ENCODE data around the gene APOA4. TPM values are rescaled to one million over a fixed set of nuclear protein-coding genes. Genes with fewer than 3 reads are reported as not detected.

APOA4 gene
- total and polyA plus RNA-seq, 2 of the 13 experiments (the other 11 are each of a cell fraction or from before 2014, with no cell fraction given), result 3.8 to 7.2 TPM

DNA sequence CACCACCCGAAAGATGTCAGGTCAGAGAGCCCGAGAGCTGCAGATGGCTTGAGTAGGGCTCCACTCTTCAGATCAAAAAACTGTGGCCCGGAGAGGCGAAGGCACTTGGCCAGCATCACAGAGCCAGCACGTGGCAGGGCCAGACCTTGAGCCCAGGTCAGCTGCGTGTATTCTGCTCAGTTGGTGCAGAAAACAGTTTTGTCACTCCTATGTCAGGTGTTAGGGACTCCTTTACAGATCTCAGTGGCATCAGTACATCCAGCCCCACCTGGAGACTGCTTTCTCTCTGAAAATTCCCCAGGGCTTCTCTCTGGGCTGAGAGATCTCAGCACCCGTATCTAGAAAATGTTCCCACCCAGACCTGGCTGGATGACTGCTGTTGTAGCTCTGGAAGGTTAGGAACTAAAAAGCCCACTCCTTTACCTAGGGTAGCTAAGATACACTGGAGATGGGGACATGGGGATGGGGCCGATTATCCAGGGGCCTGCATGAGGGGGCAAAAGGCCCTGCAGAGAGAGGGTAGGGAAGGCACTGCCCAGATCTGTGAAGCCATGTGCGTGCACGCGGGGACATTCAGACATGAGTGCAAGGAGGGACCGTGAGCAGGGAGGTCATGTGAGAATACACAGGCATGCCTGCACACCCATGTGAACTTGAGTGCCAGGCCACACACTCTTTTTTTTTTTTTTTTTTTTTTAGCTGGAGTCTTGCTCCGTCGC is 10.9 kb upstream of the APOA4 start (continued):
- no peak for TF ChIP-seq PHB2 (IDR thresholded peaks at IDR 0.05; ENCODE audit: partially characterized antibody)
- TF ChIP-seq ZNF619 (CRISPR knock-in tag; IDR thresholded peaks at IDR 0.05), result no peak
- peak; percentile 51; the same call in 1 of the 2 replicates for TF ChIP-seq ZBTB21 (CRISPR knock-in tag; IDR thresholded peaks at IDR 0.05)
- TF ChIP-seq ZNF644 (CRISPR knock-in tag; IDR thresholded peaks at IDR 0.05; ENCODE audit: low read depth), result no peak
- no peak for TF ChIP-seq SIX1 (CRISPR knock-in tag; IDR thresholded peaks at IDR 0.05; ENCODE audit: borderline replicate concordance)
- TF ChIP-seq CREB1 (IDR thresholded peaks at IDR 0.05), result no peak
- no peak for TF ChIP-seq CREB1 (CRISPR knock-in tag; IDR thresholded peaks at IDR 0.05)
- no peak for TF ChIP-seq NFE2L2 (IDR thresholded peaks at IDR 0.05; ENCODE audit: low read length)
- TF ChIP-seq ELF4 (CRISPR knock-in tag; IDR thresholded peaks at IDR 0.05; ENCODE audit: borderline replicate concordance), result no peak
- TF ChIP-seq PHF21A (CRISPR knock-in tag; IDR thresholded peaks at IDR 0.05), result no peak
- TF ChIP-seq, protein P1, sequence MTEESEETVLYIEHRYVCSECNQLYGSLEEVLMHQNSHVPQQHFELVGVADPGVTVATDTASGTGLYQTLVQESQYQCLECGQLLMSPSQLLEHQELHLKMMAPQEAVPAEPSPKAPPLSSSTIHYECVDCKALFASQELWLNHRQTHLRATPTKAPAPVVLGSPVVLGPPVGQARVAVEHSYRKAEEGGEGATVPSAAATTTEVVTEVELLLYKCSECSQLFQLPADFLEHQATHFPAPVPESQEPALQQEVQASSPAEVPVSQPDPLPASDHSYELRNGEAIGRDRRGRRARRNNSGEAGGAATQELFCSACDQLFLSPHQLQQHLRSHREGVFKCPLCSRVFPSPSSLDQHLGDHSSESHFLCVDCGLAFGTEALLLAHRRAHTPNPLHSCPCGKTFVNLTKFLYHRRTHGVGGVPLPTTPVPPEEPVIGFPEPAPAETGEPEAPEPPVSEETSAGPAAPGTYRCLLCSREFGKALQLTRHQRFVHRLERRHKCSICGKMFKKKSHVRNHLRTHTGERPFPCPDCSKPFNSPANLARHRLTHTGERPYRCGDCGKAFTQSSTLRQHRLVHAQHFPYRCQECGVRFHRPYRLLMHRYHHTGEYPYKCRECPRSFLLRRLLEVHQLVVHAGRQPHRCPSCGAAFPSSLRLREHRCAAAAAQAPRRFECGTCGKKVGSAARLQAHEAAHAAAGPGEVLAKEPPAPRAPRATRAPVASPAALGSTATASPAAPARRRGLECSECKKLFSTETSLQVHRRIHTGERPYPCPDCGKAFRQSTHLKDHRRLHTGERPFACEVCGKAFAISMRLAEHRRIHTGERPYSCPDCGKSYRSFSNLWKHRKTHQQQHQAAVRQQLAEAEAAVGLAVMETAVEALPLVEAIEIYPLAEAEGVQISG (CRISPR knock-in tag; IDR thresholded peaks at IDR 0.05), result peak; percentile 84
- TF ChIP-seq, protein P2, sequence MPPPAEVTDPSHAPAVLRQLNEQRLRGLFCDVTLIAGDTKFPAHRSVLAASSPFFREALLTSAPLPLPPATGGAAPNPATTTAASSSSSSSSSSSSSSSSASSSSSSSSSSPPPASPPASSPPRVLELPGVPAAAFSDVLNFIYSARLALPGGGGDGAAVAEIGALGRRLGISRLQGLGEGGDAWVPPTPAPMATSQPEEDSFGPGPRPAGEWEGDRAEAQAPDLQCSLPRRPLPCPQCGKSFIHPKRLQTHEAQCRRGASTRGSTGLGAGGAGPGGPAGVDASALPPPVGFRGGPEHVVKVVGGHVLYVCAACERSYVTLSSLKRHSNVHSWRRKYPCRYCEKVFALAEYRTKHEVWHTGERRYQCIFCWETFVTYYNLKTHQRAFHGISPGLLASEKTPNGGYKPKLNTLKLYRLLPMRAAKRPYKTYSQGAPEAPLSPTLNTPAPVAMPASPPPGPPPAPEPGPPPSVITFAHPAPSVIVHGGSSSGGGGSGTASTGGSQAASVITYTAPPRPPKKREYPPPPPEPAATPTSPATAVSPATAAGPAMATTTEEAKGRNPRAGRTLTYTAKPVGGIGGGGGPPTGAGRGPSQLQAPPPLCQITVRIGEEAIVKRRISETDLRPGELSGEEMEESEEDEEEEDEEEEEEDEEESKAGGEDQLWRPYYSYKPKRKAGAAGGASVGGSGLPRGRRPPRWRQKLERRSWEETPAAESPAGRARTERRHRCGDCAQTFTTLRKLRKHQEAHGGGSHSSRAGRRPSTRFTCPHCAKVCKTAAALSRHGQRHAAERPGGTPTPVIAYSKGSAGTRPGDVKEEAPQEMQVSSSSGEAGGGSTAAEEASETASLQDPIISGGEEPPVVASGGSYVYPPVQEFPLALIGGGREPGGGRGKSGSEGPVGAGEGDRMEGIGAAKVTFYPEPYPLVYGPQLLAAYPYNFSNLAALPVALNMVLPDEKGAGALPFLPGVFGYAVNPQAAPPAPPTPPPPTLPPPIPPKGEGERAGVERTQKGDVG (CRISPR knock-in tag; IDR thresholded peaks at IDR 0.05; ENCODE audit: borderline replicate concordance), result no peak; the same call in 1 of the 2 replicates
- TF ChIP-seq ZNF572 (CRISPR knock-in tag; IDR thresholded peaks at IDR 0.05), result no peak
- TF ChIP-seq, protein P3, sequence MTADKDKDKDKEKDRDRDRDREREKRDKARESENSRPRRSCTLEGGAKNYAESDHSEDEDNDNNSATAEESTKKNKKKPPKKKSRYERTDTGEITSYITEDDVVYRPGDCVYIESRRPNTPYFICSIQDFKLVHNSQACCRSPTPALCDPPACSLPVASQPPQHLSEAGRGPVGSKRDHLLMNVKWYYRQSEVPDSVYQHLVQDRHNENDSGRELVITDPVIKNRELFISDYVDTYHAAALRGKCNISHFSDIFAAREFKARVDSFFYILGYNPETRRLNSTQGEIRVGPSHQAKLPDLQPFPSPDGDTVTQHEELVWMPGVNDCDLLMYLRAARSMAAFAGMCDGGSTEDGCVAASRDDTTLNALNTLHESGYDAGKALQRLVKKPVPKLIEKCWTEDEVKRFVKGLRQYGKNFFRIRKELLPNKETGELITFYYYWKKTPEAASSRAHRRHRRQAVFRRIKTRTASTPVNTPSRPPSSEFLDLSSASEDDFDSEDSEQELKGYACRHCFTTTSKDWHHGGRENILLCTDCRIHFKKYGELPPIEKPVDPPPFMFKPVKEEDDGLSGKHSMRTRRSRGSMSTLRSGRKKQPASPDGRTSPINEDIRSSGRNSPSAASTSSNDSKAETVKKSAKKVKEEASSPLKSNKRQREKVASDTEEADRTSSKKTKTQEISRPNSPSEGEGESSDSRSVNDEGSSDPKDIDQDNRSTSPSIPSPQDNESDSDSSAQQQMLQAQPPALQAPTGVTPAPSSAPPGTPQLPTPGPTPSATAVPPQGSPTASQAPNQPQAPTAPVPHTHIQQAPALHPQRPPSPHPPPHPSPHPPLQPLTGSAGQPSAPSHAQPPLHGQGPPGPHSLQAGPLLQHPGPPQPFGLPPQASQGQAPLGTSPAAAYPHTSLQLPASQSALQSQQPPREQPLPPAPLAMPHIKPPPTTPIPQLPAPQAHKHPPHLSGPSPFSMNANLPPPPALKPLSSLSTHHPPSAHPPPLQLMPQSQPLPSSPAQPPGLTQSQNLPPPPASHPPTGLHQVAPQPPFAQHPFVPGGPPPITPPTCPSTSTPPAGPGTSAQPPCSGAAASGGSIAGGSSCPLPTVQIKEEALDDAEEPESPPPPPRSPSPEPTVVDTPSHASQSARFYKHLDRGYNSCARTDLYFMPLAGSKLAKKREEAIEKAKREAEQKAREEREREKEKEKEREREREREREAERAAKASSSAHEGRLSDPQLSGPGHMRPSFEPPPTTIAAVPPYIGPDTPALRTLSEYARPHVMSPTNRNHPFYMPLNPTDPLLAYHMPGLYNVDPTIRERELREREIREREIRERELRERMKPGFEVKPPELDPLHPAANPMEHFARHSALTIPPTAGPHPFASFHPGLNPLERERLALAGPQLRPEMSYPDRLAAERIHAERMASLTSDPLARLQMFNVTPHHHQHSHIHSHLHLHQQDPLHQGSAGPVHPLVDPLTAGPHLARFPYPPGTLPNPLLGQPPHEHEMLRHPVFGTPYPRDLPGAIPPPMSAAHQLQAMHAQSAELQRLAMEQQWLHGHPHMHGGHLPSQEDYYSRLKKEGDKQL (CRISPR knock-in tag; IDR thresholded peaks at IDR 0.05; ENCODE audit: low read depth), result no peak
- peak; percentile 46; the same call in 1 of the 2 replicates for TF ChIP-seq ZNF441 (CRISPR knock-in tag; IDR thresholded peaks at IDR 0.05; ENCODE audit: borderline replicate concordance)
- TF ChIP-seq ZMYM2 (CRISPR knock-in tag; IDR thresholded peaks at IDR 0.05), result peak; percentile 52; the same call in 1 of the 2 replicates
- TF ChIP-seq TCF12 (IDR thresholded peaks at IDR 0.05), result no peak
- peak; percentile 30; the same call in 1 of the 2 replicates for TF ChIP-seq TCF12 (CRISPR knock-in tag; IDR thresholded peaks at IDR 0.05)

Measured in HepG2 (cell line).